OCI-LY3 (cell line): Measurements from ENCODE around the gene AARS2.
A peak's percentile ranks its signal among the peaks of the same experiment; 100 is the strongest.

Experiments used
- H2AFZ ChIP-seq: fragments of 200-600, 300-600 bp; shearing (Covaris generic); 2 replicates; pipeline ENCODE4 v1.6.0; 2014; ENCODE audit warnings: antibody characterized with exemption, low read depth, low read length
- H3K27ac ChIP-seq: fragments of 200-600, 300-600 bp; sonication (generic); 2 replicates; pipeline ENCODE4 v1.5.1; 2014; ENCODE audit warnings: mild to moderate bottlenecking, low read length, moderate library complexity, mixed read lengths
- H3K27me3 ChIP-seq: fragments of 200-600, 300-600 bp; sonication (generic); 2 replicates; pipeline ENCODE4 v1.6.1; 2014; ENCODE audit warnings: low read depth, low read length, mixed read lengths
- H3K36me3 ChIP-seq: fragments of 200-600, 300-600 bp; sonication (generic); replicated peaks from 2 replicates; pipeline ENCODE3; 2014; ENCODE audit warnings: low read depth, low read length, mixed read lengths
- H3K4me1 ChIP-seq: fragments of 300-600, 200-600 bp; sonication (generic); 2 replicates; pipeline ENCODE4 v1.6.1; 2014; ENCODE audit warnings: low read length, mixed read lengths
- H3K4me2 ChIP-seq: fragments of 200-600, 300-600 bp; sonication (generic); 2 replicates; pipeline ENCODE4 v1.6.1; 2014; ENCODE audit warnings: low read length, mixed read lengths
- H3K4me3 ChIP-seq: fragments of 300-600, 200-600 bp; sonication (generic); 2 replicates; pipeline ENCODE4 v1.5.1; 2014; ENCODE audit warnings: antibody characterized with exemption, mild to moderate bottlenecking, low read length, moderate library complexity
- H3K79me2 ChIP-seq: fragments of 300-600, 200-600 bp; shearing (Covaris generic); 2 replicates; pipeline ENCODE4 v1.6.1; 2014; ENCODE audit warnings: mild to moderate bottlenecking, low read length, mixed read lengths
- H3K9ac ChIP-seq: fragments of 300-600, 200-600 bp; shearing (Covaris generic); 2 replicates; pipeline ENCODE4 v1.6.0; 2014; ENCODE audit warnings: mild to moderate bottlenecking, low read length, moderate library complexity
- H3K9me3 ChIP-seq: fragments of 200-600, 300-600 bp; shearing (Covaris generic); 2 replicates; pipeline ENCODE4 v1.6.1; 2014; ENCODE audit warnings: low read length, mixed read lengths; ENCODE audit not compliant: insufficient read depth
- H4K20me1 ChIP-seq: fragments of 200-600, 300-600 bp; sonication (generic); 2 replicates; pipeline ENCODE4 v1.6.1; 2016; ENCODE audit warnings: low read length, mixed read lengths; ENCODE audit not compliant: insufficient read depth
- EZH2phosphoT487 ChIP-seq: fragments of 200-600 bp; shearing (Covaris generic); IDR thresholded peaks from 2 replicates; pipeline ENCODE4 v1.6.1; 2018; ENCODE audit warnings: antibody characterized with exemption, mixed run types, low read depth
- TF ChIP-seq, protein P1 (sequence below): fragments of 200-600, 300-600 bp; sonication (generic); IDR thresholded peaks from 2 replicates; pipeline ENCODE4 v1.5.1; 2014; ENCODE audit warnings: antibody characterized with exemption, low read length, low read depth

Gene AARS2

GRCh38 chr6:44260451-44261297 lies 52.5 kb downstream of the AARS2 start:
- H3K9me3 ChIP-seq = no peaks in the 10 kb centered on the region
- H3K4me3 ChIP-seq = peak overlapping the region; percentile 84
- H3K79me2 ChIP-seq = peaks cover 79% of the 10 kb centered on the region
- peak overlapping the region; percentile 94 for H3K27ac ChIP-seq
- no peaks in the 10 kb centered on the region for H3K27me3 ChIP-seq
- peaks cover 25% of the 10 kb centered on the region for H4K20me1 ChIP-seq
- TF ChIP-seq, protein P1, sequence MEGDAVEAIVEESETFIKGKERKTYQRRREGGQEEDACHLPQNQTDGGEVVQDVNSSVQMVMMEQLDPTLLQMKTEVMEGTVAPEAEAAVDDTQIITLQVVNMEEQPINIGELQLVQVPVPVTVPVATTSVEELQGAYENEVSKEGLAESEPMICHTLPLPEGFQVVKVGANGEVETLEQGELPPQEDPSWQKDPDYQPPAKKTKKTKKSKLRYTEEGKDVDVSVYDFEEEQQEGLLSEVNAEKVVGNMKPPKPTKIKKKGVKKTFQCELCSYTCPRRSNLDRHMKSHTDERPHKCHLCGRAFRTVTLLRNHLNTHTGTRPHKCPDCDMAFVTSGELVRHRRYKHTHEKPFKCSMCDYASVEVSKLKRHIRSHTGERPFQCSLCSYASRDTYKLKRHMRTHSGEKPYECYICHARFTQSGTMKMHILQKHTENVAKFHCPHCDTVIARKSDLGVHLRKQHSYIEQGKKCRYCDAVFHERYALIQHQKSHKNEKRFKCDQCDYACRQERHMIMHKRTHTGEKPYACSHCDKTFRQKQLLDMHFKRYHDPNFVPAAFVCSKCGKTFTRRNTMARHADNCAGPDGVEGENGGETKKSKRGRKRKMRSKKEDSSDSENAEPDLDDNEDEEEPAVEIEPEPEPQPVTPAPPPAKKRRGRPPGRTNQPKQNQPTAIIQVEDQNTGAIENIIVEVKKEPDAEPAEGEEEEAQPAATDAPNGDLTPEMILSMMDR = no peak
- no peak for TF ChIP-seq EZH2phosphoT487
- H3K4me2 ChIP-seq = peak overlapping the region; percentile 99
- H3K36me3 ChIP-seq = peaks cover 68% of the 10 kb centered on the region
- H3K4me1 ChIP-seq = peaks cover 66% of the 10 kb centered on the region
- H3K9ac ChIP-seq = peak overlapping the region; percentile 99
- H2AFZ ChIP-seq = no peak overlapping the region

- no peaks in the 10 kb centered on the region for H3K9me3 ChIP-seq
- H3K27ac ChIP-seq = peak overlapping the region; percentile 94
- H3K9ac ChIP-seq = peak overlapping the region; percentile 99
- H3K79me2 ChIP-seq = peaks cover 76% of the 10 kb centered on the region
- H3K4me1 ChIP-seq = peaks cover 66% of the 10 kb centered on the region
- TF ChIP-seq EZH2phosphoT487 = no peak
- TF ChIP-seq, protein P1 = no peak
- H3K27me3 ChIP-seq = no peaks in the 10 kb centered on the region
- H4K20me1 ChIP-seq = peaks cover 26% of the 10 kb centered on the region
- peak overlapping the region; percentile 99 for H3K4me2 ChIP-seq
- H2AFZ ChIP-seq = no peak overlapping the region
- H3K36me3 ChIP-seq = peaks cover 74% of the 10 kb centered on the region
- H3K4me3 ChIP-seq = peak overlapping the region; percentile 84
Measured at GRCh38 chr6:44260011-44260410, 53.1 kb downstream of the AARS2 start.

DNA sequence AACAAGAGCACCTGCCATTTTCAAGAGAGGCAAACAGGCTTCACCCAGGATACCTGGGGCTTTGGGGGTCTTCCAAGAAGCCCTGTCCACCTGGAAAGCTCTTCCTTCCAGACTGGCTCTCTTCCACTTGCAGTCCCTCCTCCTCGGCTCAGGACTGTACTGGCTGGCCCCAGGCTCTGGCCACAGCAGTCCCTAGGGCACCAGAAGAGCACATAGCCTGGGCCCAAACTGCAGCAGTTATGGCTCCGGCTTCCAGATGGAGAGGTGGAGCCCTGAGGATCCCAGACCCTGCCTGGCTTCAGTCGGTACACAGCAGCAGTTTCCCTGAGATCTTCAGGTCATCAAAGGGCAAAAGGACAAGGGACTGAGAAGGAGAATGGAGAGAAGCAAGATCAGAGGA lies 54.2 kb downstream of the AARS2 start:
- peaks cover 66% of the 10 kb centered on the region for H3K4me1 ChIP-seq
- H3K4me2 ChIP-seq = peak overlapping the region; percentile 99
- H3K27me3 ChIP-seq = no peaks in the 10 kb centered on the region
- peaks cover 67% of the 10 kb centered on the region for H3K79me2 ChIP-seq
- peak overlapping the region; percentile 94 for H3K27ac ChIP-seq
- TF ChIP-seq EZH2phosphoT487 = no peak
- TF ChIP-seq, protein P1 = no peak
- peak overlapping the region; percentile 84 for H3K4me3 ChIP-seq
- peak overlapping the region; percentile 99 for H3K9ac ChIP-seq
- no peaks in the 10 kb centered on the region for H3K9me3 ChIP-seq
- no peak overlapping the region for H2AFZ ChIP-seq
- H3K36me3 ChIP-seq = peaks cover 72% of the 10 kb centered on the region
- peaks cover 35% of the 10 kb centered on the region for H4K20me1 ChIP-seq

- Histone ChIP-seq H3K4me2 (peak overlapping the region; percentile 99), H3K27me3 (no peaks in the 10 kb centered on the region), H3K79me2 (peaks cover 63% of the 10 kb centered on the region), H2AFZ (no peak overlapping the region), H4K20me1 (peaks cover 40% of the 10 kb centered on the region), H3K9ac (peak overlapping the region; percentile 99), H3K4me3 (peak overlapping the region; percentile 84), H3K4me1 (peaks cover 66% of the 10 kb centered on the region), H3K9me3 (no peaks in the 10 kb centered on the region), H3K36me3 (peaks cover 71% of the 10 kb centered on the region), H3K27ac (peak overlapping the region; percentile 94)
- TF ChIP-seq EZH2phosphoT487 = no peak
- TF ChIP-seq, protein P1 = no peak
Measured at GRCh38 chr6:44258325-44258863, 54.8 kb downstream of the AARS2 start.
